Muscle of leg (tissue), 11 donors: ENCODE data around the gene IL12RB2. TPM values are rescaled to one million over a fixed set of nuclear protein-coding genes. Genes with fewer than 3 reads are reported as not detected.
A peak's percentile ranks its signal among the peaks of the same experiment; 100 is the strongest.
"Not testable (repeated sequence)": the region's sequence is repeated elsewhere in the genome, so short reads cannot be mapped to it uniquely, and the experiment has no call there.

Experiments
- DNase-seq: peaks from one replicate; pipeline ENCODE4 v3.0.0; 2013
- H3K27ac ChIP-seq: one replicate; pipeline ENCODE4 v1.5.1; 2013; ENCODE audit warnings: mild to moderate bottlenecking, low read length, control low read depth
- H3K27me3 ChIP-seq: one replicate; pipeline ENCODE4 v1.6.1; 2013; ENCODE audit warnings: low read length; ENCODE audit not compliant: control insufficient read depth, insufficient read depth
- H3K36me3 ChIP-seq: one replicate; pipeline ENCODE4 v1.6.1; 2013; ENCODE audit warnings: low read length; ENCODE audit not compliant: control insufficient read depth, insufficient read depth
- H3K4me1 ChIP-seq: one replicate; pipeline ENCODE4 v1.6.1; 2013; ENCODE audit warnings: low read length; ENCODE audit not compliant: control insufficient read depth, insufficient read depth
- H3K4me3 ChIP-seq: one replicate; pipeline ENCODE4 v1.5.1; 2013; ENCODE audit warnings: low read length, control low read depth
- H3K9me3 ChIP-seq: replicated peaks from 2 replicates; pipeline ENCODE4 v1.6.1; 2013; ENCODE audit warnings: low read depth, low read length; ENCODE audit not compliant: control insufficient read depth
- WGBS: methylation state at CpG from one replicate; pipeline ENCODE4 v1.1.5; 2013; ENCODE audit warnings: missing lambda C conversion rate; ENCODE audit not compliant: insufficient coverage; 5-methylcytosine and 5-hydroxymethylcytosine counted together
- polyA plus RNA-seq, 8 donors: library from polyadenylated mRNA; unstranded; fragments of 120-200 nt; gene quantifications; one replicate each; pipeline versions ENCODE4 v1.2.1 to v1.2.3, GENCODE V29; 2013; ENCODE audit warnings: inconsistent platforms in 1 of 8, low replicate concordance in 1 of 8; ENCODE audit not compliant: insufficient read length in 8 of 8, insufficient read depth in 1 of 8
- total RNA-seq: library from RNA; stranded (reverse); fragments of 120-200 nt; gene quantifications from one replicate; pipeline ENCODE4 v1.2.4, GENCODE V29; 2013

Gene IL12RB2
- total and polyA plus RNA-seq, 9 donors, result 0.52 to 1.4 (median 0.87) TPM

GRCh38 chr1:67390041-67390887 is 82.6 kb downstream of the IL12RB2 start:
- WGBS, result 71% methylated on average over 1 of the region's 3 CpGs

GRCh38 chr1:67393240-67393639 is 85.6 kb downstream of the IL12RB2 start:
- peaks cover 15% of the 10 kb centered on the region for H3K4me1 ChIP-seq
- DNase-seq, result peak; percentile 52
- peaks cover 2% of the 10 kb centered on the region for H3K27me3 ChIP-seq
- H3K9me3 ChIP-seq, result no peaks in the 10 kb centered on the region
- H3K36me3 ChIP-seq, result peaks cover 4% of the 10 kb centered on the region
- 12% methylated on average over 9 of the region's 12 CpGs for WGBS
- H3K27ac ChIP-seq, result no peak overlapping the region
- H3K4me3 ChIP-seq, result no peak overlapping the region

More at GRCh38 chr1:67390041-67390887, 82.6 kb downstream of the IL12RB2 start:
- no peak for DNase-seq
- Histone ChIP-seq H3K4me1 (peaks cover 15% of the 10 kb centered on the region), H3K27ac (no peak overlapping the region), H3K9me3 (no peaks in the 10 kb centered on the region), H3K36me3 (peaks cover 3% of the 10 kb centered on the region), H3K27me3 (peaks cover under 1% of the 10 kb centered on the region), H3K4me3 (no peak overlapping the region)

- peaks cover 4% of the 10 kb centered on the region for H3K36me3 ChIP-seq
- 65% methylated on average over 3 of the region's 3 CpGs for WGBS
- H3K9me3 ChIP-seq, result no peaks in the 10 kb centered on the region
- H3K27ac ChIP-seq, result peak overlapping the region; percentile 17
- H3K4me1 ChIP-seq, result peaks cover 15% of the 10 kb centered on the region
- peaks cover 2% of the 10 kb centered on the region for H3K27me3 ChIP-seq
- H3K4me3 ChIP-seq, result no peak overlapping the region
- no peak for DNase-seq
These were observed 86.1 kb downstream of the IL12RB2 start for GRCh38 chr1:67393737-67394136.

- Histone ChIP-seq H3K9me3 (no peaks in the 10 kb centered on the region), H3K4me3 (no peak overlapping the region), H3K4me1 (peaks cover 15% of the 10 kb centered on the region), H3K36me3 (peaks cover 4% of the 10 kb centered on the region), H3K27me3 (peaks cover 2% of the 10 kb centered on the region), H3K27ac (no peak overlapping the region)
- no peak for DNase-seq
- WGBS, result 81% methylated on average over 4 of the region's 4 CpGs
These were observed 86.9 kb downstream of the IL12RB2 start for GRCh38 chr1:67394548-67394947.

GRCh38 chr1:67399199-67399993 is 91.7 kb downstream of the IL12RB2 start:
- Histone ChIP-seq H3K4me3 (no peak overlapping the region), H3K27ac (no peak overlapping the region), H3K36me3 (peaks cover 6% of the 10 kb centered on the region), H3K4me1 (no peaks in the 10 kb centered on the region), H3K27me3 (peaks cover 2% of the 10 kb centered on the region), H3K9me3 (no peaks in the 10 kb centered on the region)
- WGBS, result 79% methylated on average over 2 of the region's 7 CpGs
- DNase-seq, result no peak

GRCh38 chr1:67400029-67400786 is 92.5 kb downstream of the IL12RB2 start:
- DNase-seq, H3K27ac ChIP-seq, H3K4me3 ChIP-seq, H3K4me1 ChIP-seq, H3K9me3 ChIP-seq, H3K27me3 ChIP-seq, H3K36me3 ChIP-seq: not testable (repeated sequence)
- WGBS, result 93% methylated on average over 6 of the region's 12 CpGs

- peaks cover 2% of the 10 kb centered on the region for H3K36me3 ChIP-seq
- no peaks in the 10 kb centered on the region for H3K27me3 ChIP-seq
- no peak for DNase-seq
- H3K4me1 ChIP-seq, result no peaks in the 10 kb centered on the region
- WGBS, result 94% methylated on average over 5 of the region's 6 CpGs
- H3K4me3 ChIP-seq, result no peak overlapping the region
- H3K9me3 ChIP-seq, result no peaks in the 10 kb centered on the region
- no peak overlapping the region for H3K27ac ChIP-seq
These were observed 93.8 kb downstream of the IL12RB2 start for GRCh38 chr1:67401443-67401842.

GRCh38 chr1:67404212-67404620 is 96.5 kb downstream of the IL12RB2 start:
- Histone ChIP-seq H3K27me3 (no peaks in the 10 kb centered on the region), H3K4me3 (no peak overlapping the region), H3K36me3 (peaks cover 2% of the 10 kb centered on the region), H3K27ac (no peak overlapping the region), H3K4me1 (no peaks in the 10 kb centered on the region), H3K9me3 (no peaks in the 10 kb centered on the region)
- DNase-seq, result no peak
- WGBS, result 100% methylated on average over 1 of the region's 5 CpGs

- H3K9me3 ChIP-seq, result no peaks in the 10 kb centered on the region
- 85% methylated on average over 2 of the region's 3 CpGs for WGBS
- peaks cover 4% of the 10 kb centered on the region for H3K36me3 ChIP-seq
- no peak overlapping the region for H3K4me3 ChIP-seq
- no peaks in the 10 kb centered on the region for H3K4me1 ChIP-seq
- no peak overlapping the region for H3K27ac ChIP-seq
- no peak for DNase-seq
- no peaks in the 10 kb centered on the region for H3K27me3 ChIP-seq
These were observed 98.0 kb downstream of the IL12RB2 start for GRCh38 chr1:67405473-67406245.
